Keratinocyte (primary cell): ENCODE measurements around the gene JPH2.

Experiments
- CTCF ChIP-seq, 3 experiments: IDR thresholded peaks in 1 of 3; conservative IDR thresholded peaks in 1 of 3; optimal IDR thresholded peaks in 1 of 3; 2 replicates in 2 of 3; 3 replicates in 1 of 3; pipeline versions ENCODE3 to v1.5.1; 2011; ENCODE audit warnings: low read length in 3 of 3, mild to moderate bottlenecking in 3 of 3, moderate library complexity in 2 of 3, control low read depth in 1 of 3, inconsistent platforms in 1 of 3; ENCODE audit not compliant: insufficient read depth in 2 of 3; ENCODE audit errors: extremely low read depth in 1 of 3
- EZH2 ChIP-seq: IDR thresholded peaks from one replicate; pipeline ENCODE4 v1.6.1; 2012; ENCODE audit warnings: inconsistent platforms, mild to moderate bottlenecking, low read length, moderate library complexity

GRCh38 chr20:44187054-44187771 lies at the start of gene JPH2:
- TF ChIP-seq CTCF (optimal IDR thresholded peaks at IDR 0.05 in 1 of 3, IDR thresholded peaks at IDR 0.05 in 1 of 3, conservative IDR thresholded peaks at IDR 0.05 in 1 of 3; ENCODE audit: extremely low read depth in 1 of 3, insufficient read depth in 2 of 3, low read length in 3 of 3) (no peak), EZH2 (no peak)
